Esophagus squamous epithelium (tissue), 4 donors: ENCODE results near the gene SLITRK1.

Source experiments
- POLR2A ChIP-seq, 4 donors: fragments of 450-650 bp; IDR thresholded peaks; one replicate each; pipeline ENCODE4 v1.6.1; 2017; ENCODE audit warnings: antibody characterized with exemption in 4 of 4, mild to moderate bottlenecking in 4 of 4, moderate library complexity in 3 of 4
- TF ChIP-seq, protein P1 (sequence below), 6 experiments: fragments of 450-650 bp in 4 of 6; fragments of 200-600 bp in 2 of 6; sonication (generic) in 2 of 6; IDR thresholded peaks; one replicate each; pipeline ENCODE4 v1.5.1; 2016 to 2019; ENCODE audit warnings: antibody characterized with exemption in 6 of 6, mild to moderate bottlenecking in 4 of 6, moderate library complexity in 4 of 6

GRCh38 chr13:83929157-83929556 lies 46.9 kb upstream of the SLITRK1 start:
- TF ChIP-seq, protein P1, sequence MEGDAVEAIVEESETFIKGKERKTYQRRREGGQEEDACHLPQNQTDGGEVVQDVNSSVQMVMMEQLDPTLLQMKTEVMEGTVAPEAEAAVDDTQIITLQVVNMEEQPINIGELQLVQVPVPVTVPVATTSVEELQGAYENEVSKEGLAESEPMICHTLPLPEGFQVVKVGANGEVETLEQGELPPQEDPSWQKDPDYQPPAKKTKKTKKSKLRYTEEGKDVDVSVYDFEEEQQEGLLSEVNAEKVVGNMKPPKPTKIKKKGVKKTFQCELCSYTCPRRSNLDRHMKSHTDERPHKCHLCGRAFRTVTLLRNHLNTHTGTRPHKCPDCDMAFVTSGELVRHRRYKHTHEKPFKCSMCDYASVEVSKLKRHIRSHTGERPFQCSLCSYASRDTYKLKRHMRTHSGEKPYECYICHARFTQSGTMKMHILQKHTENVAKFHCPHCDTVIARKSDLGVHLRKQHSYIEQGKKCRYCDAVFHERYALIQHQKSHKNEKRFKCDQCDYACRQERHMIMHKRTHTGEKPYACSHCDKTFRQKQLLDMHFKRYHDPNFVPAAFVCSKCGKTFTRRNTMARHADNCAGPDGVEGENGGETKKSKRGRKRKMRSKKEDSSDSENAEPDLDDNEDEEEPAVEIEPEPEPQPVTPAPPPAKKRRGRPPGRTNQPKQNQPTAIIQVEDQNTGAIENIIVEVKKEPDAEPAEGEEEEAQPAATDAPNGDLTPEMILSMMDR (IDR thresholded peaks at IDR 0.05), result no peak
- no peak for TF ChIP-seq POLR2A (IDR thresholded peaks at IDR 0.05)
